Right ventricle myocardium inferior (tissue), 1 donor: ENCODE data around the gene CCDC149. TPM values are rescaled to one million over a fixed set of nuclear protein-coding genes. Genes with fewer than 3 reads are reported as not detected.

ENCODE experiments used
- ATAC-seq: fragments of 200-7000 bp; cut with Tn5 transposase; one replicate; pipeline ENCODE4 v1.9.1; 2020; ENCODE audit warnings: mild to moderate bottlenecking, moderate library complexity
- DNase-seq: peaks from one replicate; pipeline ENCODE4 v3.0.0; 2021; ENCODE audit errors: missing footprints
- intact Hi-C: fragments of 100-400 bp; cut with DNase I; formaldehyde crosslinking; loops from one replicate; pipeline ENCODE4 v1.11.0; 2022
- total RNA-seq: library from RNA; stranded (reverse); fragmentation: NEBNext Ultra II Directional; extraction: Animal tissue kit (Norgen Biotek cat#: 25700); gene quantifications from one replicate; pipeline ENCODE4 v1.2.1, GENCODE V29; 2021
- donor health status: DM: no; HTN: yes; CAD: no; lungs with severe emphysema.

The CCDC149 gene
- total RNA-seq, 1 donor from 2014 or later: 11.4 TPM

GRCh38 chr4:24856586-24856985 lies 56.3 kb downstream of the CCDC149 start:
- ATAC-seq (no peak), DNase-seq (peak; percentile 65)
- intact Hi-C loops: loop anchor here (10.0 kb wide), 1 partner anchor 108 kb away; no protein-coding TSS in a partner anchor

GRCh38 chr4:24855741-24856140 lies 57.1 kb downstream of the CCDC149 start:
- intact Hi-C loops: loop anchor here (10.0 kb wide), 1 partner anchor 109 kb away; no protein-coding TSS in a partner anchor
- DNase-seq (no peak), ATAC-seq (no peak)

- intact Hi-C loops: loop anchor here (10.0 kb wide), 1 partner anchor 112 kb away; no protein-coding TSS in a partner anchor
- DNase-seq (no peak), ATAC-seq (no peak)
These were observed 59.7 kb downstream of the CCDC149 start for GRCh38 chr4:24853142-24853541.

GRCh38 chr4:24850674-24851073 lies 62.2 kb downstream of the CCDC149 start:
- no peak for ATAC-seq
- DNase-seq: no peak
- intact Hi-C loops: loop anchor here (10.0 kb wide), 1 partner anchor 114 kb away; no protein-coding TSS in a partner anchor

GRCh38 chr4:24849756-24850155 lies 63.1 kb downstream of the CCDC149 start:
- intact Hi-C loops: loop anchor here (10.0 kb wide), 1 partner anchor 115 kb away; no protein-coding TSS in a partner anchor

GRCh38 chr4:24849351-24849750 lies 63.5 kb downstream of the CCDC149 start:
- no peak for ATAC-seq
- DNase-seq: no peak
- intact Hi-C loops: no loop called here

More at GRCh38 chr4:24849756-24850155, 63.1 kb downstream of the CCDC149 start:
- DNase-seq (no peak), ATAC-seq (no peak)

GRCh38 chr4:24846716-24847115 lies 66.1 kb downstream of the CCDC149 start:
- no peak for ATAC-seq
- no peak for DNase-seq
- intact Hi-C loops: no loop called here

- no peak for ATAC-seq
- intact Hi-C loops: no loop called here
- DNase-seq: no peak
These were observed 66.9 kb downstream of the CCDC149 start for GRCh38 chr4:24845902-24846301.

GRCh38 chr4:24845132-24845531 lies 67.7 kb downstream of the CCDC149 start:
- intact Hi-C loops: no loop called here
- ATAC-seq: no peak
- no peak for DNase-seq

GRCh38 chr4:24843096-24843495 lies 69.7 kb downstream of the CCDC149 start:
- intact Hi-C loops: no loop called here
- DNase-seq (no peak), ATAC-seq (no peak)

- ATAC-seq (no peak), DNase-seq (no peak)
- intact Hi-C loops: no loop called here
These were observed 70.5 kb downstream of the CCDC149 start for GRCh38 chr4:24842356-24842755.

- intact Hi-C loops: no loop called here
- ATAC-seq: no peak
These were observed 71.9 kb downstream of the CCDC149 start for GRCh38 chr4:24840826-24841543.

GRCh38 chr4:24840362-24840761 lies 72.5 kb downstream of the CCDC149 start:
- DNase-seq (no peak), ATAC-seq (no peak)
- intact Hi-C loops: no loop called here

More at GRCh38 chr4:24840826-24841543, 71.9 kb downstream of the CCDC149 start:
- no peak for DNase-seq

GRCh38 chr4:24837781-24838180 lies 75.1 kb downstream of the CCDC149 start:
- ATAC-seq: no peak
- intact Hi-C loops: no loop called here

GRCh38 chr4:24837336-24837735 lies 75.5 kb downstream of the CCDC149 start:
- ATAC-seq: no peak
- intact Hi-C loops: no loop called here
- DNase-seq: no peak

More at GRCh38 chr4:24837781-24838180, 75.1 kb downstream of the CCDC149 start:
- DNase-seq: no peak

GRCh38 chr4:24836661-24837242 lies 76.1 kb downstream of the CCDC149 start:
- DNase-seq (no peak), ATAC-seq (no peak)
- intact Hi-C loops: no loop called here

- ATAC-seq: no peak
- intact Hi-C loops: no loop called here
These were observed 77.1 kb downstream of the CCDC149 start for GRCh38 chr4:24835696-24836095.

GRCh38 chr4:24831637-24832036 lies 81.2 kb downstream of the CCDC149 start:
- intact Hi-C loops: no loop called here
- ATAC-seq (no peak), DNase-seq (no peak)

More at GRCh38 chr4:24835696-24836095, 77.1 kb downstream of the CCDC149 start:
- DNase-seq: no peak

- ATAC-seq: no peak
- DNase-seq: no peak
- intact Hi-C loops: no loop called here
These were observed 88.1 kb downstream of the CCDC149 start for GRCh38 chr4:24824720-24825119.

- ATAC-seq: no peak
- no peak for DNase-seq
- intact Hi-C loops: no loop called here
These were observed 92.3 kb downstream of the CCDC149 start for GRCh38 chr4:24820541-24820940.
